RCC 7860 (cell line): ENCODE results near the gene STK32A.

Source experiments
- DNase-seq: peaks from one replicate; pipeline ENCODE4 v3.0.0-alpha.2; 2015; ENCODE audit warnings: low spot score
- FAIRE-seq: peaks from 2 replicates; lab custom pipeline; 2012; peaks lifted over from hg19 to GRCh38; lab: Jason Lieb, UNC

Gene STK32A

GRCh38 chr5:147388184-147389108, 153.6 kb downstream of the STK32A start:
- FAIRE-seq: no peak
- no peak for DNase-seq

- no peak for FAIRE-seq
- no peak for DNase-seq
Measured at GRCh38 chr5:147390654-147391225, 155.9 kb downstream of the STK32A start.

GRCh38 chr5:147391781-147392180, 157.0 kb downstream of the STK32A start:
- peak; percentile 89 for FAIRE-seq

GRCh38 chr5:147393874-147394672, 159.2 kb downstream of the STK32A start:
- FAIRE-seq: no peak

More at GRCh38 chr5:147391781-147392180, 157.0 kb downstream of the STK32A start:
- peak; percentile 82 for DNase-seq

GRCh38 chr5:147396070-147396823, 161.4 kb downstream of the STK32A start:
- FAIRE-seq (no peak), DNase-seq (no peak)

More at GRCh38 chr5:147393874-147394672, 159.2 kb downstream of the STK32A start:
- no peak for DNase-seq

- no peak for FAIRE-seq
Measured at GRCh38 chr5:147397616-147398015, 162.8 kb downstream of the STK32A start.

GRCh38 chr5:147398860-147399259, 164.0 kb downstream of the STK32A start:
- DNase-seq: no peak
- no peak for FAIRE-seq

More at GRCh38 chr5:147397616-147398015, 162.8 kb downstream of the STK32A start:
- DNase-seq: no peak

- DNase-seq (no peak), FAIRE-seq (no peak)
Measured at GRCh38 chr5:147400126-147400809, 165.4 kb downstream of the STK32A start.

- DNase-seq (no peak), FAIRE-seq (no peak)
Measured at GRCh38 chr5:147400881-147401280, 166.1 kb downstream of the STK32A start.

- FAIRE-seq (peak; percentile 92), DNase-seq (peak; percentile 92)
Measured at GRCh38 chr5:147403651-147404640, 169.1 kb downstream of the STK32A start.

- DNase-seq: no peak
- FAIRE-seq: no peak
Measured at GRCh38 chr5:147404706-147405105, 169.9 kb downstream of the STK32A start.

- DNase-seq: no peak
- FAIRE-seq: no peak
Measured at GRCh38 chr5:147406636-147407035, 171.8 kb downstream of the STK32A start.

GRCh38 chr5:147407094-147407681, 172.4 kb downstream of the STK32A start:
- DNase-seq (no peak), FAIRE-seq (no peak)

- DNase-seq: no peak
- FAIRE-seq: no peak
Measured at GRCh38 chr5:147408980-147409379, 174.2 kb downstream of the STK32A start.

- FAIRE-seq: no peak
- DNase-seq: no peak
Measured at GRCh38 chr5:147410496-147411358, 175.9 kb downstream of the STK32A start.

- no peak for FAIRE-seq
- DNase-seq: no peak
Measured at GRCh38 chr5:147411359-147412319, 176.8 kb downstream of the STK32A start.
